ENCODE data around the gene TEKT2.

- TF ChIP-seq EZH2phosphoT487 (IDR thresholded peaks at IDR 0.05; ENCODE audit: borderline replicate concordance, low read length) (no peak), CTCF (IDR thresholded peaks at IDR 0.05; ENCODE audit: low read depth, low read length, poor library complexity, severe bottlenecking) (no peak)
These were observed 12.0 kb downstream of the TEKT2 start for GRCh38 chr1:36095760-36096405.
